ENCODE measurements around the gene PPP1R37.

Gene PPP1R37

DNA sequence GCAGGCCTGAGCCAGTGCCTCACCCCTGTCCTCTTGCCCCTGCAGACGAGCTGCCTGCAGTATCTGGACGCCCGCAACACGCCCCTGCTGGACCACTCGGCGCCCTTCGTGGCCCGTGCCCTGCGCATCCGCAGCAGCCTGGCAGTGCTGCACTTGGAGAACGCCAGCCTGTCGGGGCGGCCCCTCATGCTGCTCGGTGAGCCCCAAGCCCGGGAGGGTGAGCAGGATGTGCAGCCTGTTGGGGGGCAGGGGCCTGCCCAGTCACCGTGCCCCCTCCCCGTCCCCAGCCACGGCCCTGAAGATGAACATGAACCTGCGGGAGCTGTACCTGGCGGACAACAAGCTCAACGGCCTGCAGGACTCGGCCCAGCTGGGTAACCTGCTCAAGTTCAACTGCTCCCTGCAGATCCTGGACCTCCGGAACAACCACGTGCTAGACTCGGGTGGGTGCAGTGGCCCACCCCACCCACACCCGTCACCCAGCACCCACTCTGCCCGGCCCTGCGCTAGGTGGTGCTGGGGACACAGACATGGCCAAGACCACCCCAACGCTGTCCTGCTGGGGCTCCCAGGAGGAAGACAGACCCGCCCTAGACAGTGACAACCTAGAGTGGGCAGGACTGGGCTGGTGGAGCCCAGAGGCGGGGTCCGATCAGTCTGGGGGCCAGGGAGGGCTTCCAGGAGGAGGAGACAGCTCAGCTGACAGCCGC lies 49.2 kb downstream of the PPP1R37 start:
- H3K4me3 ChIP-seq (ENCODE audit: low read length), result no peak overlapping the region
- DNase-seq (ENCODE audit: low read depth), result no peak
- TF ChIP-seq, protein P1, sequence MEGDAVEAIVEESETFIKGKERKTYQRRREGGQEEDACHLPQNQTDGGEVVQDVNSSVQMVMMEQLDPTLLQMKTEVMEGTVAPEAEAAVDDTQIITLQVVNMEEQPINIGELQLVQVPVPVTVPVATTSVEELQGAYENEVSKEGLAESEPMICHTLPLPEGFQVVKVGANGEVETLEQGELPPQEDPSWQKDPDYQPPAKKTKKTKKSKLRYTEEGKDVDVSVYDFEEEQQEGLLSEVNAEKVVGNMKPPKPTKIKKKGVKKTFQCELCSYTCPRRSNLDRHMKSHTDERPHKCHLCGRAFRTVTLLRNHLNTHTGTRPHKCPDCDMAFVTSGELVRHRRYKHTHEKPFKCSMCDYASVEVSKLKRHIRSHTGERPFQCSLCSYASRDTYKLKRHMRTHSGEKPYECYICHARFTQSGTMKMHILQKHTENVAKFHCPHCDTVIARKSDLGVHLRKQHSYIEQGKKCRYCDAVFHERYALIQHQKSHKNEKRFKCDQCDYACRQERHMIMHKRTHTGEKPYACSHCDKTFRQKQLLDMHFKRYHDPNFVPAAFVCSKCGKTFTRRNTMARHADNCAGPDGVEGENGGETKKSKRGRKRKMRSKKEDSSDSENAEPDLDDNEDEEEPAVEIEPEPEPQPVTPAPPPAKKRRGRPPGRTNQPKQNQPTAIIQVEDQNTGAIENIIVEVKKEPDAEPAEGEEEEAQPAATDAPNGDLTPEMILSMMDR (IDR thresholded peaks at IDR 0.05; ENCODE audit: insufficient read depth, low read depth, low read length, missing control alignments), result no peak

DNA sequence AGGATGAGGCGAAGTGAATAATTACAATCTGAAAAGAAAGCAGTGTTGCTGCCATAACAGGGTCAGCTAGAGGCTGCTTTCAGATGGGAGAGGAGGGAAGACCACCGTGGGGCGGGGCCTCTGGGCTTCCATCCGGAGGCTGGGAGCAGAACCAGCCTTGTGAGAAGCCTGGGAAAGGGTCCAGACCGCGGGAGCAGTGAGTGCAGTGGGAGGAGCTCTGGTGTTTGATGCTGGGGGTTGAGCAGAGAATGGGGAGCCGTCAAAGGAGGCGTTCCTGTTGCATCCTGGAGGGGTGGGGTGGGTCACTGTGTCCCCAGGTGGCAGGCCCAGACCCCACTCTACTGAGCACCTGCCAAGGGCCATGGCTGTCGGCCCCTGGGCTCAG lies 49.7 kb downstream of the PPP1R37 start:
- no peak overlapping the region for H3K4me3 ChIP-seq (ENCODE audit: low read length)
- DNase-seq (ENCODE audit: low read depth), result no peak
- TF ChIP-seq, protein P1 (IDR thresholded peaks at IDR 0.05; ENCODE audit: insufficient read depth, low read depth, low read length, missing control alignments), result no peak

DNA sequence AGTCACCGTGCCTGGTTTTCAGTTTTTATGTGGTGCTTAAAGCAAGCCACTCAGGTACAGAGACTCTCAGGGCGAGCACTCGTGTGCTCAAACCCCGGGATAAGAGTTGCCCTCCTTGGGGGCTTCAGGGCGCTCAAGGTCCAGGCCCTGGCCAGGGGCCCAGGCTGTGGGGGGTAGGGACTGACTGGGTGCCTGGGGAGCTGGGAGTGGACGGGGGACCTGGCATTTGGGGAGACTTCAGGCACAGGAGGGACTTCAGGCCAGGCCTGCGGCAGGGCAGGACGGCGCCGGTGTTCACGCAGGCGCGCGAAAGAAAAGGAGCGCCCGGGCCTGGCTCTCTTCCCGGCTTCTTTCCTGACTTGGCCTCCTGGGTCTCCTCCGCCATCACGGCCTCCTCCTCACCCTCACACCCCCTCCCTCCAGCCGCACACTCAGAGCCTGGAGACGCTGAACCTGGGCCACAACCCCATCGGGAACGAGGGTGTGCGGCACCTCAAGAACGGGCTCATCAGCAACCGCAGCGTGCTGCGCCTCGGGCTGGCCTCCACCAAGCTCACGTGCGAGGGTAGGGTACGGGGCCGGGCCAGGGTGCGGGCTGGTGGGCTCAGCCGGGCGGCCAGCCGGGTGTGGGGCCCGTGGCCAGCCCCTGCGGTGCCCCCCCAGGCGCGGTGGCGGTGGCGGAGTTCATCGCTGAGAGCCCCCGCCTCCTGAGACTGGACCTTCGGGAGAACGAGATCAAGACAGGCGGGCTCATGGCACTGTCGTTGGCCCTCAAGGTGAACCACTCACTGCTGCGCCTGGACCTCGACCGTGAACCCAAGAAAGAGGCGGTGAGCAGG lies 51.7 kb downstream of the PPP1R37 start:
- TF ChIP-seq, protein P1 (IDR thresholded peaks at IDR 0.05; ENCODE audit: insufficient read depth, low read depth, low read length, missing control alignments), result no peak
- DNase-seq (ENCODE audit: low read depth), result no peak
- no peak overlapping the region for H3K4me3 ChIP-seq (ENCODE audit: low read length)

DNA sequence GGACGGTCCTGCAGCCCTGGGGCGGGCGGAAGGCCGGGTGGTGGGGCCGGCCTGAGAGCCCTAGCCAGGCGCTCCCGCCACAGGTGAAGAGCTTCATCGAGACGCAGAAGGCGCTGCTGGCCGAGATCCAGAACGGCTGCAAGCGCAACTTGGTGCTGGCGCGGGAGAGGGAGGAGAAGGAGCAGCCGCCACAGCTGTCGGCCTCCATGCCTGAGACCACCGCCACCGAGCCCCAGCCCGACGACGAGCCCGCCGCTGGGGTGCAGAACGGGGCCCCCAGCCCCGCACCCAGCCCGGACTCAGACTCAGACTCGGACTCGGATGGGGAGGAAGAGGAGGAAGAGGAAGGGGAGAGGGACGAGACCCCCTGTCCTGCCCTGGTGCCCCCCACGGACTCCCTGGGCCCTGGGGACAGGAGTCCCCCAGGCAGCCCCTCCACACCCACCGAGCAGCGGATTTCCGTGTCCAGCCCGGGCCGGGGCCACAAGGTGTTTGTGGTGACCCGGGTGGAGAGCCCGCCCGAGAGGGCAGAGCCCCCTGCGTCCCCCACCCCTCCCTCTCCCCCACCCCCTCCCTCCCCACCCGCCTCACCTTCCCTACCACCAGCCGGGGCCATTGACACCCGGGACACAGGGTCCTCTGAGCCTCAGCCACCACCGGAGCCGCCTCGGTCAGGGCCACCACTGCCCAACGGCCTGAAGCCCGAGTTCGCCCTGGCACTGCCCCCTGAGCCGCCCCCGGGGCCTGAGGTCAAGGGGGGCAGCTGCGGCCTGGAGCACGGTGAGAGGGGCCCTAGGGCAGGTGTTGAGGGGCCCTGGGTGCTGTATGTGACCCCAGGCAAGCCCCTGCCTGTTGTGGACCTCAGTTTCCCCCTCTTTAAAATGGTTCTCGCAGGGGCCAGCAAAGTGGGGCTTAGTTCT lies 52.6 kb downstream of the PPP1R37 start:
- TF ChIP-seq, protein P1 (IDR thresholded peaks at IDR 0.05; ENCODE audit: insufficient read depth, low read depth, low read length, missing control alignments), result no peak
- H3K4me3 ChIP-seq (ENCODE audit: low read length), result no peak overlapping the region
- no peak for DNase-seq (ENCODE audit: low read depth)

DNA sequence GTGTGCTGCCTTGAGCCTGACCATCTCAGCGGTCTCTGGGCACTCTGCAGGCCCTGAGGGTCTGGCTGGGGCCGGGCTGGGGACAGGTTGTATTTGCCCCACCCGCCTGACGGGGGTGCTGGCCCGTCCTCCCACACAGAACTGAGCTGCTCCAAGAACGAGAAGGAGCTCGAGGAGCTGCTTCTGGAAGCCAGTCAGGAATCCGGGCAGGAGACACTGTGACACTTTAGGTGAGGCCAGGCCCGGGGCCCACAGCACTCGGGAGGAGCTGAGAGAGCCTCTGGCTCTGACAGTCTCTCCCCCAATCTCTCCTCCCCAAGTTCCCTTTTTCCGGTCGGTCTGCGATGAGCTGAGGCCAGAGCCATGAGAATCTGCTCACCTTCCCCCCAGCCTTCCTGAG lies 53.3 kb downstream of the PPP1R37 start:
- TF ChIP-seq, protein P1 (IDR thresholded peaks at IDR 0.05; ENCODE audit: insufficient read depth, low read depth, low read length, missing control alignments), result no peak
- no peak for DNase-seq (ENCODE audit: low read depth)
- no peak overlapping the region for H3K4me3 ChIP-seq (ENCODE audit: low read length)

DNA sequence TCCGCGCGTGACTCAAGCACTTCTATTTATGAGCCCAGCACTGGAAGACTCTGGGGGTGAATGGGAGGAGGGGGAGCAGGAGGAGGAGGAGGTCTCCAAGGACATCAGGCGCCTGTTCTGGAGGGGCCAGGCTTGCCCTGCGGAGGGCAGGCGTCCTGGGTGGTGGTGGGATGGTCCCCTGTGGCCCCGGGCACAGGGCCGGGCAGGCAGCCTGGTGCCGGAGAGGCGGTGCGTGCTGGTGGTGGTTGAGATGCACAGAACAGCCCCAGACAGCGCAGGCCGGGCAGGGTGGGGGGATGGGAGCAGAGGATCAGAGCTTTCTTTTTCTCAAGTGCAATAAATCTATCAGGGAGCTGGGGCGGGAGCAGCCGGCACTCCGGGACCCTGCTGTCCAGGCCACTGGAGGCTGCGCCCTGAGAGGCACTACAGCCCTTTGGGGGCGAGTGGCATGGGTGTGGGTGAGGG lies 53.8 kb downstream of the PPP1R37 start:
- DNase-seq (ENCODE audit: low read depth), result no peak
- TF ChIP-seq, protein P1 (IDR thresholded peaks at IDR 0.05; ENCODE audit: insufficient read depth, low read depth, low read length, missing control alignments), result no peak
- no peak overlapping the region for H3K4me3 ChIP-seq (ENCODE audit: low read length)
